Kidney capillary endothelial cell (primary cell): Measurements from ENCODE around the gene SPATA45.
"Not testable (repeated sequence)": the region's sequence is repeated elsewhere in the genome, so short reads cannot be mapped to it uniquely, and the experiment has no call there.

Experiments used
- DNase-seq: peaks from one replicate; pipeline ENCODE4 v3.0.0-alpha.2; 2018; ENCODE audit warnings: low spot score

Gene SPATA45

DNA sequence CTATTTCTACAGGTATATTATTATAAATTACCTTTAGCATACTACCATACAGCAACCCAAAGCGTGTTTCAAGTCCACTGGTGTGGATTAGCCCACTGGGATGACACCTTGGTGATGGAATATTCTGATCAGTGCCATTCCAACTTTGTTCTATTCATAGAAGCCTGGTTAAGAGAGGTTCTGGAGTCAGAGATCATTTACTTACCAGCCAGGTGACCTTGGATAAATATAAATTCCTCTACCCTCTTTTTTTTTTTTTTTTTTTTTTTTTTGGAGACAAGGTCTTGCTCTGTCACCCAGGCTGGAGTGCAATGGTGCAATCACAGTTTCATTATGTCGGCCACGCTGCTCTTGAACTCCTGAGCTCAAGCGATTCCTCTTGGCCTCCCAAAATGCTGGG is at the start of gene SPATA45:
Gene SPATA45, minus strand, starts transcription at position 101 of the 400 bp plus-strand sequence. CDS start 11,500 bp downstream, outside the sequence.
- DNase-seq, result no peak

DNA sequence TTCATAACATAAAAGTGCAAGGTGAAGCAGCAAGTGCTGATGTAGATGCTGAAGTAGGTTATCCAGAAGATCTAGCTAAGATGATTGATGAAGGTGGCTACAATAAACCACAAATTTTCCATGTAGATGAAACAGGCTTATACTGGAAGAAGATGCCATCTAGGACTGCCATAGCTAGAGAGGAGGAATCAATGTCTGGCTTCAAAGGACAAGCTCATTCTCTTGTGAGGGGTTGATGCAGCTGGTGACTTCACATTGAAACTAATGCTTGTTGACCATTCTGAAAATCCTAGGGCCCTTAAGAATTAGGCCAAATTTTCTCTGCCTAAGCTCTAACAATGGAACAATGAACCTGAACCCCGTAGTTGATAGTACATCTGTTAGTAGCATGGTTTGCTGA is 44.7 kb upstream of the SPATA45 start:
- DNase-seq, result no peak

GRCh38 chr1:212884592-212884991 is 37.1 kb upstream of the SPATA45 start:
- no peak for DNase-seq

DNA sequence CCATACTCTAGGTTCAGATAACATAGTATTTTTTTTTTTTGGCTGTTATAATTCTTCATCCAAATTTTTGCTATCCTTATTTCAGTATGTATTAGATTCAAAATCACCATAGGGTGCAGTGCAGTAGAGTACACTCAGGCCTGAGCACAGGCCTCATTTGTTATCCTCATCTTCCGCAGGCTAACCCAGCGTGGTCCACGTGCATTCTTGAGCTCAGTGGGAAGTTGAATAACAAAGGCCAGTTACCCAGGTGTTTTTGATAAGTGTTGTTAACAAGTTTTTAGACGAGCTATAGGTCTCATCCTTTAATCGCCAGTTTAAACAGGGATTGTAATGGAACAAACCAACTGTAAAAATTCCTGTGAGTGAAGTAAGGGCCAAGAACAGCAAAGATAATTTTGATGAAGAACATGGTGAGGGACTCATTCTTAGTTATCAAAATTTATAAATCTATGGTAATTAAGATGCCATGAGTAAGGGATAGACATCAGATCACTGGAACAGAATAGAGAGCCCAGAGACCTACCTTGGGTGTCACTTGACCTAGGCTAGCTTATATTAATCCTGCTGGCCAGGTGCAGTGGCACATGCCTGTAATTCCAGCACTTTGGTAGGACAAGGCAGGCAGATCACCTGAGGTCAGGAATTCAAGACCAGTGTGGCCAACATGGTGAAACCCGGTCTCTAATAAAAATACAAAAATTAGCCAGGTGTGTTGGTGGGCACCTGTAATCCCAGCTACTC is 32.7 kb upstream of the SPATA45 start:
- no peak for DNase-seq

DNA sequence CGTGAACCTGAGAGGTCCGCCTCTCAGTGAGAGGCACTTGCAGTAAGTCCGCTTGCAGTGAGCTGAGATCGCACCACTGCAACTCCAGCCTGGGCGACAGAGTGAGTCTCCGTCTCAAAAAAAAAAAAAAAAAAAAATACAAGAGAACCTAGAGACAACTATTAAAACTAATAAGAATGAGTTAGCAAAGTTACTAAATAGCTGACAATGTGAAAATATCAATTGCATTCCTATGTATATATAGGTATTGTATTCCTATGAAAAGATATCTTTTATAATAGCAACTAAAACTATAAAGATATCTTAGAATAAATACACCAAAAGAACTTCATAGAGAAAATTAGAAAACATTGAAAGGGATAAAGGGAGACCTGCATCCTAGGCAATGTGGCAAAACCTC is 31.0 kb upstream of the SPATA45 start:
- DNase-seq, result no peak

DNA sequence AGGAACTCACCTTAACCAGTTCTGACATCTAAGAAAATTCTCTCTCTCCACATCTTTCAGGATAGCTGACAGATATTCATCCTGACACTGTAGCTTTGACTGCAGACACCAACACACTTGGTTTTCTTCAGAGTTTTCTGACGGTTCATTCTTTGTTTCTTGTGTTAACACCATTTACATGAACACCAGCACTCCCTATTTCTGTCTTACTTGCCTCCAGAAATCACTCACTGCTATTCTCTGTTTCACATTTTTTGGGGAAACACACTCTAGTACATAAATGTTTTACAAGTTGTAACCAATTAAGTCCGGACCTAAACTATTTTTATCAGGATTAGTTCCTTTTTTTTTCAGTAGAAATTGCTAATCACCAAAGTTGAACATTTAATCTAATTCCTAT is 26.1 kb upstream of the SPATA45 start:
- DNase-seq, result no peak

DNA sequence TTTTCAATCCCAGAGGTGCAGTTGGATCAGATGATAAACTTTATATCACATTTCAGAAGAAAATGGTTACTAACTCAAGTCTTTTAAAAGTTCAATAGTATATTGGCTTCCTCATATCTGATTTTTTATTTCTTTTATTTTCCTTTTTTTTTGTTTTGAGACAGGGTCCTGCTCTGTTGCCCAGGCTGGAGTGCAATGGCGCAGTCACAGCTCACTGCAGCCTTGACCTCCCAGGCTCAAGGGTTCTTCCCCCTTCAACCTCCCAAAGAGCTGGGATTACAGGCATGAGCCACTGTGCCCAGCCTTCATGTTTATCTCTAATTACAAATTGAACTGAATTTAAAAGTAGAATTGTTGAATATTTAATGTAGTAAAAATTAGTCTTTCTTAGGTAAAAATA is 24.5 kb upstream of the SPATA45 start:
- no peak for DNase-seq

- DNase-seq, result no peak
These were observed 19.7 kb upstream of the SPATA45 start for GRCh38 chr1:212867192-212867591.

DNA sequence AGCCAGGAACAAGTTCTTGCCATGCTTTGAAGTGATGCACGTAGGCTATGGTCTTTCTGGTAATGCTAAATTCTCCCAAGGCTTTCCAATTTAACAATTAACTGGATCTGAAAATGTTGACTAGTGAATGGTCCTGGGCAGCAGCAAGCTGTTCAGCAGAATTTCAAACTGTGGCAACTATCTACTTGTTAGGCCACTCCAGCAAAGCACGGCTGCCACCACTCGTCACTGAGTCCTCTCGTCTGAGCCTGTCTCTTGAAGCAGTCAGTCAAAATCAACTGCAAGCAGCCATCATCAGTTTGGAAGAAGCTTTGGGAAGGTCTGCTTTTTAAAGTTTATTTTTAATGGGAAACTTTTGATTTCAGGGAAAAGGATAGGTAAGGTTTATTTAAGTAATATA is 16.8 kb upstream of the SPATA45 start:
- no peak for DNase-seq

- DNase-seq, result not testable (repeated sequence)
These were observed 15.9 kb upstream of the SPATA45 start for GRCh38 chr1:212863345-212863744.

DNA sequence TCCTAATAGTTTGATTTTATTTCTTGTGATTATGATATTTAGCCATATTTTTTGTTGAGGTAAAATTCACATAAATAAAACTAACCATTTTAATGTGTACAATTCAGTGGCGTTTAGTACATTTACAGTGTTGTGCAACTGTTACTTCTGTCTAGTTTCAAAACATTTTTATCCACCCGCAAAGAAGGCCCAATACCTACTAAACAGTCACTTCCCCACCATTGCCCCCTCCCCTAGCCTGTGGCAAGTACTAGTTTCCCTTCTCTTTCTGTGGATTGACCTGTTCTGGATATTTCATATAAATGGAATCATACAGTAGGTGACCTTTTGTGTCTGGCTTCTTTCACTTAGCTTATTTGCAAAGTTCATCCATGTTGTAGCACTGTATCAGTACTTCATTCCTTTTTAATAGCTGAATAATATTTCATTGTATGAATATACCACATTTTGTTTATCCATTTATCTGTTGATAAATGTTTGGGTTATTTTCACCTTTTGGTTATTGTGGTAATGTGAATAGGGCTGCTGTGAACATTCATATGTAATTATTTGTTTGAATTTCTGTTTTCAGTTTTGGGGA is 14.8 kb upstream of the SPATA45 start:
- DNase-seq, result no peak

DNA sequence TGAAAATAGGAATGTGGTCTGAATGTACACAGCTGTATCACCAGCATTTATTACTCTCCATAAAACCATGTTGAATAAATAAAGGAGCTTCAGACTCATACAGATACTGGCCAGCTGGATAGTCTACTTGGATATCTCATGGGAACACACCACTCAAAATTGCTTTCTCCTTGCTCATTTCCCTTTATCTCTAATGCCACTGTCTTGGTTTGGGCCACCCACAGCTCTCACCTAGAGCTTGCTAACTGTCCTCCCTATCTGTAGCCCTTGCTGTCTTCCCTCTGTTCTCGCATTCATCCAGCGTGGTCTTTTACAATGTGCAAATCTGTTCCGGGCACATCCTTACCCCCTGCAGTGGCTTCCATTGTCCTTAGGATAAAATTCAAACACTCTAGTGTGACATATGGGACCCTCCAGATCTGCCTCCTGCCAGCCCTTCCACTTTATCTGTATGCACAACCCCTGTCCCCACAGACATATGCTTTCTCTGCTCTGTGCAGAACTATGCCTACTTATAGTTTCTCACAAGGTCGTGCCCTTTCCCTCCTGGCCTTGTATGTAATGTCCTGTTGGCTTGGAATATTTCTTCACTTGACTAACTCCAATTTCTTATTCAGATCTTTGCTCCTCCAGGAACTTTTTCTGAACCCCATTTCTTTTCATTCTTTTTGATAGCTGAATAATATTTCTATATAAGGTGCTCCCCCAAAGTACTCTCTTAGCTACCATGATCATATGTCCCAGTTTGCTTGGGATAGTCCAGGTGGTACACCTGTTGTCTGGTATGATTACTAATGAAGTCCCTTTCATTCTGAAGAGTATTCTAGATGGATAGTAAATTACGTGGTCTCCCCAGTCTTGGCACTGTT is 13.5 kb upstream of the SPATA45 start:
- DNase-seq, result no peak

DNA sequence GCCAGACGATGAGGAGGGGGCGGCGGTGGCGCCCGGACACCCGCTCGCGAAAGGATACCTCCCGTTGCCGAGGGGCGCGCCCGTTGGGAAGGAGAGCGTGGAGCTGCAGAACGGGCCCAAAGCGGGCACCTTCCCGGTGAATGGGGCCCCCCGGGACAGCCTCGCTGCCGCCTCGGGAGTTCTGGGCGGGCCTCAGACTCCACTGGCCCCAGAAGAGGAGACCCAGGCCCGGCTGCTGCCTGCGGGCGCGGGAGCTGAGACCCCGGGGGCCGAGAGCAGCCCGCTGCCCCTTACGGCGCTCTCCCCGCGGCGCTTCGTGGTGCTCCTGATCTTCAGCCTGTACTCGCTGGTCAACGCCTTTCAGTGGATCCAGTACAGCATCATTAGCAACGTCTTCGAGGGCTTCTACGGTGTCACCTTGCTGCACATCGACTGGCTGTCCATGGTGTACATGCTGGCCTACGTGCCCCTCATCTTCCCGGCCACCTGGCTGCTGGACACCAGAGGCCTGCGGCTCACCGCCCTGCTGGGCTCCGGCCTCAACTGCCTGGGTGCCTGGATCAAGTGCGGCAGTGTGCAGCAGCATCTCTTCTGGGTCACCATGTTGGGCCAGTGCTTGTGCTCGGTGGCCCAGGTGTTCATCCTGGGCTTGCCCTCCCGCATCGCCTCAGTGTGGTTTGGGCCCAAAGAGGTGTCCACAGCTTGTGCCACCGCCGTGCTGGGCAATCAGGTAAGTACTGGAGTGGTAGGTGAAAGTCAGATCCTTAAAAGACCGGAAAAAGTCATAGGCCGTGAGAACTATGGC is 11.2 kb upstream of the SPATA45 start:
- peak; percentile 10 for DNase-seq

- peak; percentile 92 for DNase-seq
These were observed 10.6 kb upstream of the SPATA45 start, which contains the start of gene FLVCR1 for GRCh38 chr1:212857992-212858460. TSS of gene FLVCR1 (plus strand) at chr1:212858275. CDS start at chr1:212858453, 178 bp downstream.

- DNase-seq, result no peak
These were observed 9.3 kb upstream of the SPATA45 start for GRCh38 chr1:212856755-212857154.

- DNase-seq, result no peak
These were observed 6.2 kb upstream of the SPATA45 start for GRCh38 chr1:212853658-212854057.

DNA sequence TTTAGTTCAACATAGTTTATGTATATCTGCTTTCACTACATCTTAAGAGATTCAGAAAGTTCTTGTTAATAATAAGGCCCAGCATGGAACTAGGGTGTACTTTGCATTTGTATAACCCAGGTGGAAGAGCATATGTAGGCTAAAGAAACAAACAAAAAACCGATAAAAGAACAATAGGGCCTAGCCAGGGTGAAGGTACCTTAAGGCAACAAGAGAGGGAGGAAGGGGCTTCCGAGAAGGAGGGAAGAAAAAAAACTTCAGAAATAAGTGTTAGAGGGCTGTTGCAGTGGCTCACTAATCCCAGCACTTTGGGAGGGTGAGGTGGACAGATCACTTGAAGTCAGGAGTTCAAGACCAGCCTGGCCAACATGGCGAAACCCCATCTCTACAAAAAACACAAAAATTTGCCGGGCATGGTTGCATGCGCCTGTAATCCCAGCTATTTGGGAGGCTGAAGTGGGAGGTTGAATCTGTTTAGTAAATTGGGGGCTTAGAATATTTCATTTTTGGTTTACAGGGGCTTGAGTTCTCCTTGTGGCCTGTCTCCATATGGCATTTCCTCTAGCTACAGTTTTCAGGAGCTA is 4.7 kb upstream of the SPATA45 start:
- no peak for DNase-seq

DNA sequence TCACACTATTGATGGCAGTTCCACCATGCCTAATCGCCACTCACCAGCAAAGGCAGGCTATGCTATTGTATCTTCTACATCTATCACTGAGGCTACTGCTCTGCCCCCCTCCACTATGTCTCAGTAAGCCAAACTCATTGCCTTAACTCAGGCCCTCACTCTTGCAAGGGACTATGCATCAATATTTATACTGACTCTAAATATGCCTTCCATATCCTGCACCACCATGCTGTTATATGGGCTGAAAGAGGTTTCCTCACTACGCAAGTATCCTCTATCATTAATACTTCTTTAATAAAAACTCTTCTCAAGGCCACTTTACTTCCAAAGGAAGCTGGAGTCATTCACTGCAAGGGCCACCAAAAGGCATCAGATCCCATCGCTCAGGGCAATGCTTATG is 2.9 kb downstream of the SPATA45 start:
- not testable (repeated sequence) for DNase-seq

DNA sequence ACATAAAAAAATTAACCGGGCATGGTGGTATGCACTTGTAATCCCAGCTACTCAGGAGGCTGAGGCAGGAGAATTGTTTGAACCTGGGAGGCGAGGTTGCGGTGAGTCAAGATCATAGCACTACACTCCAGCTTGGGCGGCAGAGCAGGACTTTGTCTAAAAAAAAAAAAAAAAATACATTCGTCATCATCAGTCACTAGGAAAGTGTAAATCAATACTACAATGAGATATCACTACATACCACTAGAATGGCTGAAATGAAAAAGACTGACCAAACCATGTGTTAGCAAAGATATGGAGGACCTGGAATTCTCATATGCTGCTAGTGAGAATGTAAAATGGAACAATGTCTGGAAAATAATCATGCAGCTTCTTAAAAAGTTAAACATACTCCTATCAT is 9.3 kb downstream of the SPATA45 start:
- DNase-seq, result no peak

- DNase-seq, result not testable (repeated sequence)
These were observed 13.9 kb downstream of the SPATA45 start for GRCh38 chr1:212833211-212834207.
